ENCODE measurements around the gene VARS2.
"Not testable (repeated sequence)": the region's sequence is repeated elsewhere in the genome, so short reads cannot be mapped to it uniquely, and the experiment has no call there.

VARS2 gene

GRCh38 chr6:30926644-30927043 lies 12.6 kb downstream of the VARS2 start:
- Histone ChIP-seq H3K9me3 (ENCODE audit: control insufficient read depth in 5 of 5, low read length in 5 of 5) (peaks cover 4 to 11% (median 9%) of the 10 kb centered on the region in 5 donors), H3K27ac (ENCODE audit: low read depth, low read length) (no peak overlapping the region), H3K27me3 (ENCODE audit: control insufficient read depth in 5 of 5, insufficient read depth in 4 of 5, low read length in 5 of 5) (no peaks in the 10 kb centered on the region), H3K36me3 (ENCODE audit: control insufficient read depth in 5 of 5, insufficient read depth in 5 of 5, low read length in 5 of 5) (peaks cover 0 to 55% (median 48%) of the 10 kb centered on the region in 5 donors), H3K4me1 (ENCODE audit: control insufficient read depth in 5 of 5, insufficient read depth in 5 of 5, low read length in 5 of 5) (no peaks in the 10 kb centered on the region), H3K9ac (ENCODE audit: low read length in 5 of 5) (peak overlapping the region in 1 of 5 donors; percentile 6), H3K4me3 (ENCODE audit: low read depth in 1 of 5, low read length in 5 of 5) (no peak overlapping the region)

GRCh38 chr6:30927080-30927479 lies 13.0 kb downstream of the VARS2 start:
- H3K4me1 ChIP-seq (ENCODE audit: control insufficient read depth in 5 of 5, insufficient read depth in 5 of 5, low read length in 5 of 5); H3K27me3 ChIP-seq (ENCODE audit: control insufficient read depth in 5 of 5, insufficient read depth in 4 of 5, low read length in 5 of 5); H3K4me3 ChIP-seq (ENCODE audit: low read depth in 1 of 5, low read length in 5 of 5); H3K9ac ChIP-seq (ENCODE audit: low read length in 5 of 5); H3K27ac ChIP-seq (ENCODE audit: low read depth, low read length): not testable (repeated sequence)
- Histone ChIP-seq H3K9me3 (ENCODE audit: control insufficient read depth in 5 of 5, low read length in 5 of 5) (peaks cover 4 to 11% (median 9%) of the 10 kb centered on the region in 5 donors), H3K36me3 (ENCODE audit: control insufficient read depth in 5 of 5, insufficient read depth in 5 of 5, low read length in 5 of 5) (peaks cover 0 to 51% (median 43%) of the 10 kb centered on the region in 5 donors)

- H3K4me1 ChIP-seq (ENCODE audit: control insufficient read depth in 5 of 5, insufficient read depth in 5 of 5, low read length in 5 of 5): no peaks in the 10 kb centered on the region
- H3K27me3 ChIP-seq (ENCODE audit: control insufficient read depth in 5 of 5, insufficient read depth in 4 of 5, low read length in 5 of 5): no peaks in the 10 kb centered on the region
- H3K27ac ChIP-seq (ENCODE audit: low read depth, low read length): no peak overlapping the region
- peaks cover 0 to 35% (median 27%) of the 10 kb centered on the region in 5 donors for H3K36me3 ChIP-seq (ENCODE audit: control insufficient read depth in 5 of 5, insufficient read depth in 5 of 5, low read length in 5 of 5)
- H3K9ac ChIP-seq (ENCODE audit: low read length in 5 of 5): no peak overlapping the region
- H3K4me3 ChIP-seq (ENCODE audit: low read depth in 1 of 5, low read length in 5 of 5): no peak overlapping the region
- peaks cover 4 to 11% (median 9%) of the 10 kb centered on the region in 5 donors for H3K9me3 ChIP-seq (ENCODE audit: control insufficient read depth in 5 of 5, low read length in 5 of 5)
These were observed 14.6 kb downstream of the VARS2 start for GRCh38 chr6:30928677-30929076.

GRCh38 chr6:30930506-30930905 lies 16.5 kb downstream of the VARS2 start:
- Histone ChIP-seq H3K9me3 (ENCODE audit: control insufficient read depth in 5 of 5, low read length in 5 of 5) (peaks cover 4 to 11% (median 9%) of the 10 kb centered on the region in 5 donors), H3K9ac (ENCODE audit: low read length in 5 of 5) (no peak overlapping the region), H3K4me3 (ENCODE audit: low read depth in 1 of 5, low read length in 5 of 5) (no peak overlapping the region), H3K27ac (ENCODE audit: low read depth, low read length) (no peak overlapping the region), H3K4me1 (ENCODE audit: control insufficient read depth in 5 of 5, insufficient read depth in 5 of 5, low read length in 5 of 5) (no peaks in the 10 kb centered on the region), H3K36me3 (ENCODE audit: control insufficient read depth in 5 of 5, insufficient read depth in 5 of 5, low read length in 5 of 5) (peaks cover 0 to 17% (median 14%) of the 10 kb centered on the region in 5 donors), H3K27me3 (ENCODE audit: control insufficient read depth in 5 of 5, insufficient read depth in 4 of 5, low read length in 5 of 5) (no peaks in the 10 kb centered on the region)

GRCh38 chr6:30931272-30931671 lies 17.2 kb downstream of the VARS2 start:
- Histone ChIP-seq H3K9me3 (ENCODE audit: control insufficient read depth in 5 of 5, low read length in 5 of 5) (peaks cover 4 to 11% (median 9%) of the 10 kb centered on the region in 5 donors), H3K36me3 (ENCODE audit: control insufficient read depth in 5 of 5, insufficient read depth in 5 of 5, low read length in 5 of 5) (peaks cover 0 to 9% (median 6%) of the 10 kb centered on the region in 5 donors), H3K9ac (ENCODE audit: low read length in 5 of 5) (no peak overlapping the region), H3K4me3 (ENCODE audit: low read depth in 1 of 5, low read length in 5 of 5) (no peak overlapping the region), H3K4me1 (ENCODE audit: control insufficient read depth in 5 of 5, insufficient read depth in 5 of 5, low read length in 5 of 5) (no peaks in the 10 kb centered on the region), H3K27ac (ENCODE audit: low read depth, low read length) (no peak overlapping the region), H3K27me3 (ENCODE audit: control insufficient read depth in 5 of 5, insufficient read depth in 4 of 5, low read length in 5 of 5) (no peaks in the 10 kb centered on the region)

GRCh38 chr6:30931969-30932645 lies 18.1 kb downstream of the VARS2 start, which contains the start of gene SFTA2:
Gene SFTA2 (minus strand): TSS chr6:30932170. CDS start chr6:30932096, 74 bp downstream.
- H3K27ac ChIP-seq (ENCODE audit: low read depth, low read length): no peak within 1 kb of the TSS

GRCh38 chr6:30932665-30933365 lies 18.8 kb downstream of the VARS2 start:
- H3K9me3 ChIP-seq (ENCODE audit: control insufficient read depth in 5 of 5, low read length in 5 of 5): peaks cover 4 to 11% (median 9%) of the 10 kb centered on the region in 5 donors
- H3K36me3 ChIP-seq (ENCODE audit: control insufficient read depth in 5 of 5, insufficient read depth in 5 of 5, low read length in 5 of 5): no peaks in the 10 kb centered on the region
- no peak overlapping the region for H3K27ac ChIP-seq (ENCODE audit: low read depth, low read length)
- H3K4me3 ChIP-seq (ENCODE audit: low read depth in 1 of 5, low read length in 5 of 5): no peak overlapping the region
- no peak overlapping the region for H3K9ac ChIP-seq (ENCODE audit: low read length in 5 of 5)
- H3K27me3 ChIP-seq (ENCODE audit: control insufficient read depth in 5 of 5, insufficient read depth in 4 of 5, low read length in 5 of 5): peaks cover 0 to 8% (median 4%) of the 10 kb centered on the region in 5 donors
- H3K4me1 ChIP-seq (ENCODE audit: control insufficient read depth in 5 of 5, insufficient read depth in 5 of 5, low read length in 5 of 5): no peaks in the 10 kb centered on the region

More at GRCh38 chr6:30931969-30932645, 18.1 kb downstream of the VARS2 start, which contains the start of gene SFTA2:
- H3K9me3 ChIP-seq (ENCODE audit: control insufficient read depth in 5 of 5, low read length in 5 of 5): peaks cover 4 to 11% (median 9%) of the 10 kb centered on the region in 5 donors
- H3K36me3 ChIP-seq (ENCODE audit: control insufficient read depth in 5 of 5, insufficient read depth in 5 of 5, low read length in 5 of 5): peaks cover 0 to 1% (median 0%) of the 10 kb centered on the region in 5 donors
- H3K9ac ChIP-seq (ENCODE audit: low read length in 5 of 5): no peak within 1 kb of the TSS
- peaks cover 0 to 4% (median 0%) of the 10 kb centered on the region in 5 donors for H3K27me3 ChIP-seq (ENCODE audit: control insufficient read depth in 5 of 5, insufficient read depth in 4 of 5, low read length in 5 of 5)
- no peaks in the 10 kb centered on the region for H3K4me1 ChIP-seq (ENCODE audit: control insufficient read depth in 5 of 5, insufficient read depth in 5 of 5, low read length in 5 of 5)
- no peak within 1 kb of the TSS for H3K4me3 ChIP-seq (ENCODE audit: low read depth in 1 of 5, low read length in 5 of 5)

- Histone ChIP-seq H3K36me3 (ENCODE audit: control insufficient read depth in 5 of 5, insufficient read depth in 5 of 5, low read length in 5 of 5) (no peaks in the 10 kb centered on the region), H3K4me1 (ENCODE audit: control insufficient read depth in 5 of 5, insufficient read depth in 5 of 5, low read length in 5 of 5) (no peaks in the 10 kb centered on the region), H3K9me3 (ENCODE audit: control insufficient read depth in 5 of 5, low read length in 5 of 5) (no peaks in the 10 kb centered on the region), H3K27ac (ENCODE audit: low read depth, low read length) (no peak overlapping the region), H3K27me3 (ENCODE audit: control insufficient read depth in 5 of 5, insufficient read depth in 4 of 5, low read length in 5 of 5) (peaks cover 0 to 21% (median 15%) of the 10 kb centered on the region in 5 donors), H3K4me3 (ENCODE audit: low read depth in 1 of 5, low read length in 5 of 5) (no peak overlapping the region), H3K9ac (ENCODE audit: low read length in 5 of 5) (no peak overlapping the region)
These were observed 21.0 kb downstream of the VARS2 start for GRCh38 chr6:30935018-30935417.

GRCh38 chr6:30937265-30937664 lies 23.2 kb downstream of the VARS2 start:
- H3K9ac ChIP-seq (ENCODE audit: low read length in 5 of 5): no peak overlapping the region
- peaks cover 0 to 30% (median 15%) of the 10 kb centered on the region in 5 donors for H3K27me3 ChIP-seq (ENCODE audit: control insufficient read depth in 5 of 5, insufficient read depth in 4 of 5, low read length in 5 of 5)
- peaks cover 0 to under 1% (median 0%) of the 10 kb centered on the region in 5 donors for H3K4me1 ChIP-seq (ENCODE audit: control insufficient read depth in 5 of 5, insufficient read depth in 5 of 5, low read length in 5 of 5)
- no peaks in the 10 kb centered on the region for H3K9me3 ChIP-seq (ENCODE audit: control insufficient read depth in 5 of 5, low read length in 5 of 5)
- no peak overlapping the region for H3K4me3 ChIP-seq (ENCODE audit: low read depth in 1 of 5, low read length in 5 of 5)
- H3K36me3 ChIP-seq (ENCODE audit: control insufficient read depth in 5 of 5, insufficient read depth in 5 of 5, low read length in 5 of 5): no peaks in the 10 kb centered on the region
- no peak overlapping the region for H3K27ac ChIP-seq (ENCODE audit: low read depth, low read length)

- Histone ChIP-seq H3K36me3 (ENCODE audit: control insufficient read depth in 5 of 5, insufficient read depth in 5 of 5, low read length in 5 of 5) (no peaks in the 10 kb centered on the region), H3K9me3 (ENCODE audit: control insufficient read depth in 5 of 5, low read length in 5 of 5) (no peaks in the 10 kb centered on the region), H3K4me3 (ENCODE audit: low read depth in 1 of 5, low read length in 5 of 5) (no peak overlapping the region), H3K27ac (ENCODE audit: low read depth, low read length) (no peak overlapping the region), H3K9ac (ENCODE audit: low read length in 5 of 5) (peak overlapping the region in 1 of 5 donors; percentile 7), H3K27me3 (ENCODE audit: control insufficient read depth in 5 of 5, insufficient read depth in 4 of 5, low read length in 5 of 5) (peaks cover 0 to 34% (median 15%) of the 10 kb centered on the region in 5 donors), H3K4me1 (ENCODE audit: control insufficient read depth in 5 of 5, insufficient read depth in 5 of 5, low read length in 5 of 5) (peaks cover 0 to 8% (median 6%) of the 10 kb centered on the region in 5 donors)
These were observed 24.7 kb downstream of the VARS2 start for GRCh38 chr6:30938730-30939129.
